Stimulated activated CD8-positive, alpha-beta memory T cell treated with anti-CD3 and anti-CD28 coated beads, Interleukin-4, amount 100 ng/mL, for 1 hour (primary cell): ENCODE data around the gene DCAF4.

ENCODE experiments used
- DNase-seq, 2 donors: peaks; one replicate each; pipeline ENCODE4 v3.0.0-alpha.2; 2020; ENCODE audit warnings: low read depth in 2 of 2, low spot score in 1 of 2

DCAF4 gene

GRCh38 chr14:72894623-72895378, 31.5 kb upstream of the DCAF4 start:
- no peak for DNase-seq

GRCh38 chr14:72898448-72898847, 27.8 kb upstream of the DCAF4 start:
- DNase-seq = no peak

GRCh38 chr14:72901361-72901760, 24.9 kb upstream of the DCAF4 start:
- DNase-seq = no peak

GRCh38 chr14:72902801-72903530, 23.3 kb upstream of the DCAF4 start:
- DNase-seq = no peak

- no peak for DNase-seq
Measured at GRCh38 chr14:72903716-72904115, 22.5 kb upstream of the DCAF4 start.

- DNase-seq = no peak
Measured at GRCh38 chr14:72904218-72904617, 22.0 kb upstream of the DCAF4 start.

GRCh38 chr14:72904840-72905561, 21.3 kb upstream of the DCAF4 start:
- DNase-seq = peak in 1 of 2 donors; percentile 51

GRCh38 chr14:72906316-72906715, 19.9 kb upstream of the DCAF4 start:
- no peak for DNase-seq

GRCh38 chr14:72906879-72907278, 19.4 kb upstream of the DCAF4 start:
- no peak for DNase-seq

GRCh38 chr14:72907886-72908285, 18.4 kb upstream of the DCAF4 start:
- DNase-seq = no peak

GRCh38 chr14:72909163-72909562, 17.1 kb upstream of the DCAF4 start:
- no peak for DNase-seq

- DNase-seq = no peak
Measured at GRCh38 chr14:72913809-72914208, 12.5 kb upstream of the DCAF4 start.

- no peak for DNase-seq
Measured at GRCh38 chr14:72916174-72916573, 10.1 kb upstream of the DCAF4 start.

- no peak for DNase-seq
Measured at GRCh38 chr14:72917094-72917802, 9.0 kb upstream of the DCAF4 start.

GRCh38 chr14:72920008-72920407, 6.3 kb upstream of the DCAF4 start:
- DNase-seq = no peak

GRCh38 chr14:72921396-72921795, 4.9 kb upstream of the DCAF4 start:
- DNase-seq = no peak

- DNase-seq = no peak
Measured at GRCh38 chr14:72924337-72924736, 1.9 kb upstream of the DCAF4 start.

GRCh38 chr14:72925171-72925759, 999 bp upstream of the DCAF4 start:
- no peak for DNase-seq

GRCh38 chr14:72925815-72926291, 411 bp upstream of the DCAF4 start:
- no peak for DNase-seq

- no peak for DNase-seq
Measured at GRCh38 chr14:72928872-72929271, 2.6 kb downstream of the DCAF4 start.
